ENCODE data around the gene SLC25A48.

Gene SLC25A48

DNA sequence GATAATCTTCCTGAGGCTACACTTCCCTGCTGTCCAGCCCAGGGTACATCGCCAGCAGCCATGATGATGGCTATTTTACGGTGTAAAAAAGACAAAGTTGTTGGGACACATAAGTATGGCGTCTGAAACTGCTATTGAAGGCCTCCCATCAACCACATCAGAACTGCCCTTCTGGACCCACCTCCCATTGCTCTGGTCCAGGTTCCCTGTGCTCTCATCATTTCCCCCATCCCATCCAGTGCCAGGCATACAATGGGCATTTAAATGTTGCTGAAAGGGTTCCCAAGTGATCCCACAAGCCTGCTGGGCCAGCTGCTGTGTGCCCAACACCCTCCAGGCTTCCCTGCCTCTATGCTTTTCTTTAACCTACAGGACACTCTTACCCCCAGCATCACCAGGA, 50.6 kb downstream of the SLC25A48 start:
- DNase-seq, result no peak

DNA sequence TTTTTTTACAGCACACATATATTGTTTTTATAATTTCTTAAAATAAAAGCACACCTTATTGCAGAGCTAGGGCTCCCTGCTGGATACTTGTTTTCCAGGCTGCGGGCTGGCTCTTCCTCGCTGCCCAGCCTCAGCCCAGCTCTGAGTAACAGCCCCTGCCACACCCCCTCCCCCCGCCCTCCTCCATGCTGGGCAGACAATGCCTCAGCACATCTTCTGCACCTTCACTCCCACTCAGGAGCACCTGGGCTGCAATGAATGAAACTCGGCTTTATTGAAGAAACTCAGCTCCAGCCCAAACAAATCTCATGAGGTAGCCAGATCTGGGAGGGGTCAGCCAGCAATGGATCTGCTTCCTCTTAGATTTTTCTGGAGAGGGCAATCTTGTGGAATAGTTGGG, 51.7 kb downstream of the SLC25A48 start:
- DNase-seq, result no peak

DNA sequence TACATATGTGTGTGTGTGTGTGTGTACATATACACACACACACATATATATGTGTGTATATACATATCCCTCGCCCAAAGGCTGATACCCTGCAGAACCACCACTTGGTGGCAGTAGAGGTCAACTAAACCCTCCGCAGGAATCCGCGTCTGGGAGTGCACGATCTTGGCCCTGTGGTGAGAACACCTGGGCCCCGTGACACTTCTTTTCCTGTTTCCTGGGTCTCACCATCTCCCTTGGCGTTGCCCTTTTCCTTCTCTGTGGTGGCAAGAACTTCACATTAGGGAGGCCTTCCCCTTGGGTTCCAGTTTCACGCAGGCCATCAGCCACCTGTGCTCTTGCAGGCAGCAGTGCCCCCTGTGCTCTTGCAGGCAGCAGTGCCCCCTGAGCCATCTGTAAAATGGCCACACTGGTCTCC, 53.0 kb downstream of the SLC25A48 start:
- DNase-seq, result peak; percentile 80

DNA sequence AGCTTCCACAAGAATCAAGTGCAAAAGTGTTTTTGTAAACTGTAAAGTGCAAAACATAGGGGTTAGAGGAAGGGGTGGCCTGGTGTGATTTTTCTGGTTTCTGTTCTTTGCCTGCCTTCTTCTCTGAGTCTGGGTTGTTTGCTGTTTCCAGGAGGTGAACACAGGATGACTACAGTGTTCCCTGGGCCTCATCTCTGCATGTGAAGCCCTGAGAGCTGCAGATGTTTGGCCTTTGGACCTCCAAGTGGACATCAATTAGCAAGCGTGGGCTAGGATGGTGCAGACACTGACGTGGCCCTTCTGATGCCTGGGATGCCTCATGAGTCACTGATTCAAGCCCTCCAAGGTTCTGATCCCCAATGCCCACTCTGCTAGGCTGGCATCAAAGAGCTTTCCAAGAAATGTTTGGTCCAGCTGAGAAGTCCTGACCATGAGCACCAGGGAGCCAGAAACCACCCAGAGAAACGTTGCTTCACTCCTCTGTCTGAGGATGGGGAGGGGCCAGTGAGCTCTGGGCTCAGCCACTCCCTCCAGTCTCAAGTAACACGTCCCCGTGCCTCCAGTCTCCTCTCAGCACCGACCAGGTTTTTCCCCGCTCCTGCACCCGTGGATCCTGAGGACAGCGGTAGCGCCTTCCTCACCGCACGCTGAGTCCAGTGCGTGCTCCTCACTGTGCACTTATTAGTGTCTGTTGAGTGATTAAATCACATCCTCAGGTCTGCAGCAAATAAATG, 53.6 kb downstream of the SLC25A48 start:
- no peak for DNase-seq

DNA sequence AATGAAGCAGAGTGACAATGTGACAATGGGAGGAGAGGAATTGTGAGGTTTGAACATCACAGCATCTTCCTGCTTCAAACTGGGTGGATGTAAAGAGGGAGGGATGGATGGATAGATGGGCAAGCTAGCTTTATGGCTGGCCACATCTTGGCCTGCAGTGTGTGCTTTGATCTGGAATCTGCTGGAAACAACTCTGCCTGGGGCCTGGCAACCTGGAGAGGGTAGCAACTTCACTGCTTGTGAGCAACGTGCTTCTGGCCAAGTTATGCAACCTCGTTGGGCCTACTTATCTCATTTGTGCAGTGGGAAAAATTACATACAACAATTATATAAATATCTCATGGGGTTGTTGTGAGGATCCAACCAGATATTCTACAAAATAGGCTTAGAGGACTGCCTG, 55.8 kb downstream of the SLC25A48 start:
- peak; percentile 3 for DNase-seq

DNA sequence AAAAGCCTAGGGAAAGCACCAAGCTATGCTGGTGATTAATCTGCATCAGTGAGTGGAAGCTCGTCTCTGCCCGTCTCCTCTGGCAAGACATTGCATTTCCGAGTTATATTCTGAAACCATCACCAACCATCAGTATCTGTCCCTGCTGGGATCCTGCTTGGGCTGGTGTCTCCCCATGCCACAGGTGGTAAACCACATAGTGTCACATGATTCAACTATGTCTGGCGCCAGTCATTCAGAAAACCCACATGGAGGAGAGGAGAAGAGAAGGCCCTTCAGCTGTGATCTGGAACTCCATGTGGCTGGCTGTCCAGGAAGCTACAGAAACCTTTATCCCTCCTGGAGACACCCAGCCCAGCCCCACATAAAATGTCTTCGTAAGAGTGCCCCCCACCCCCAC, 56.4 kb downstream of the SLC25A48 start:
- peak; percentile 8 for DNase-seq

DNA sequence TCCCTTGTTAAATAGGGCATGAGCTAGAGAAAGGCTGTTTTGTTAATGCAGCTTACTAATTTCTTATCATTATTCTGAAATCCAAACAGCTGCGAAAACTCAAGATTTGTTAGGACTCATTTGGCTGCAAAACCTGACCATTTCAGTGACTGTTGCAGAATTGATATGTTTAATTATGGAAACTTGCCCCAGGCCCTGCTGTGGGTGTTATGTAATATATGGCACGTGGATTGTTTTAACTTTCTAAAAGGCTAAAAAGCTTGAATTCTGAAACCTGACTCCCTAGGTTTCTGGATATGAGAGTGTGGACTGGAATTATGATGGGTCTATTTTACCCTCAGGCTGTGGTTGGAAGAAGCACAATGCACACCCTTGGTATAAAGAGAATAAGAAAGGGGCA, 56.8 kb downstream of the SLC25A48 start:
- no peak for DNase-seq

DNA sequence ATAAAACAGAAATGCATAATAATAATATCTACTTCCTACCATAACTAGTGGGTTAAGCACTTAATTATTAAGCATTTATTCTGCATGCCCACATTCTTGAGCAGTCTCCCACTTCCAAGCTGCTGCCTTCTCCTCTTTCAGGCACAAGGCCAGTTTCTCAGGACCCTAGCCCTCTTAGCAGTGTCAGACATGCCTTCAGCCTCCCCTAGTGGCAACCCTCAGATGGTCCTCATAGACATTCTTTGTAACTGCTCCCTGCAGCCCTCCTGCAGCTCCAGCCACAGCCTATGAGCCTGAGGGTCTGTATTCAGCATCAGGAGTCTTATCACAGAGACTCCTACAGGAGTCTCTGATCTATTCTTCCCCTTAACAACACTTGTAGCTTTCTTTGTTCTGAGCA, 57.3 kb downstream of the SLC25A48 start:
- peak; percentile 14 for DNase-seq

DNA sequence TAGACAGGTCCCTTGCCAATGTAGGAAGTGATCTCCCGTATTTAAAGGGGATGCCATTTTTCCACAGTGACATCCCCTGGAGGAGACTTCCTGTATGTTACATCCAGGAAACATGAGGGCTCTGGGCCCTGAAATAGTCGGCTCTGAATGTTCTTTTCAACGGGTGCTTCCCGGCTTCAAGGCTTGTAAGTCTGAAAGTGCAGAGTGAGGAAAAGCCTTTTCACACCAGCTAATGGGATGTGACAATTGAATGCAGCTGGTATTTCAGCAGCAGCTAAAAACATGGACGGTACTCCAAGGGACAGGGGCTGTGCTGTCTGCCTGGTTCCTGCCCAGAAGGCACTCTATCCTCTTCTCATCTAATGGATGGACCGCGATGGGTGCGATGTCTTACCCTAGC, 59.8 kb downstream of the SLC25A48 start:
- DNase-seq, result no peak

DNA sequence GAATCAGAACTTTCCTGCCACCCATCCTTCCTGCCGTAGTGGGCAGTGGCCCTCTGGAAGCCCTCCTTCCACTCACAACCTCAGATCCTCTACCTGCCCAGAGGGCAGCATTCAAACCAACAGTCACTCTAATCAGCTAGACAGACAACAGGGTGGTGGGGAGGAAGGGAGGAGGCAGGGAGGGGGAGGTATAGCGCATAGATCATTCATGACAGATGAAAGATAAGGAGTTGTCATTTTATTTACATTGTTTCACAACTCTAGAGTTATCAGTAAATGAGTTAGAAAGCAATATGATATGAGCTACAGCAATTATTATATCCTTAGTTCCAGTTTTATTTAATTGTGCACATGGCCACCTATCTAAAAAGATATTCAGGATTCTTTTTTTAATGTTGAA, 60.3 kb downstream of the SLC25A48 start:
- peak; percentile 33 for DNase-seq

DNA sequence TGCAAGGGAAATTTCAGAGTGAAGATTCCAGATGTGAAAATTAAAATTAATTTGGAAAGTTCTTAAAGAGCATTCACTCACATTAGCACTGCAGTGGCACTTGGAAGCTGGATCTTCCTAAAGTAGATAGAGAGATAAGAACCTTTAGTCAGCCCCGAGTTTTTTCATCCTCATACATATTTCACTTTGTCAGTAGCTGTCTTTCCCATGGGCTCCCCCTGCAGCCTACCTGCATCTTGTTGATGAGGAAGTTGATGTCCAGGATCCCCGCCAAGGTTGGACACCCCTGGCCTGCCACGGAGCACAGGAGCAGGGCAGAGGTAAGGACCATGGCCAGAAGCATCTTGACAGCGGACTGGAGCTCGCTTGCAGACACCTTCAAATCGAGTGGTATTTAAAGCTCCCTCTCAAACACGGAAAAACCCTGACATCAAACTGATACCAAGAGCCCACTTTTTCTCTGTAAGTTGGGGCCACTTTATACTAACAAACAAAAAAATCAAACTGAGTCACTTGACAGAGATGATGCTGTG, 61.1 kb downstream of the SLC25A48 start, which contains the start of gene IL9:
Gene IL9, minus strand, starts transcription at position 368 of the 533 bp plus-strand sequence. Its CDS starts 25 bp downstream, at position 343.
- DNase-seq, result no peak

DNA sequence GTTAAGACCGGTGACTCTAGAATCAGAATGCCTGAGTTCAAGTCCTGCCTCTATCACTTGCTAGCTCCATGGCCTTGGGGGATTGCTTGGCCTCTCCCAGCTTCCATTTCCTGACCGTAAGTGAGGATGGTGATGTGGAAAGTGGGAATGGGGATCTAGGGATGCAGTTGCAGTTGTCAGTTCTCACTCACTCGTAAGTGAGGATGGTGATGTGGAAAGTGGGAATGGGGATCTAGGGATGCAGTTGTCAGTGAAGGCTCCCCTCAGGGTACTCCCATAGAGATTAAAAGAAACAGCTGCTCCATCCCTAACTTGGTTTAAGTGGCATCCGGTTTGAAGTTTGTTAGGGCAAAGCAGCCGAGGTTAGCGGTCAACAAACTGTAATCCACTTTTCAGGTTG, 64.2 kb downstream of the SLC25A48 start:
- no peak for DNase-seq

DNA sequence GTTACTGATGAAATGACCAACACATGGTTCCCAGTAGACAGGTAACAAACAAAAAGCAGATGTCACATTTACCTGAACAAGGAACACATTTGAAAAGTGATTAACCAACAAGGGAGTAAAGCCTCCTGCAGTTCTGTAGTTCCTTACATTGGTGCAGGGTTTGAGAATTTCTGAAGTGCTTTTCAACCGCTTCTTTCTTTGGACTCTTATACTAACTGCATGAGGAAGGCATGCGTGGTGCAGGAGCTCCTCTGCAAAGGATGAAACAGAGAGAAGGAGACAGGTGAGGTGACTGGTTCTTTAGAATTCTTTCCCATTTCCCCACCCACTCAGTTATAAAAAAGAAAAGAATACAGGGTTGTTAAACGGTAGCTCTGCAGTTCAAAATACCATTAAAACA, 65.8 kb downstream of the SLC25A48 start:
- no peak for DNase-seq

DNA sequence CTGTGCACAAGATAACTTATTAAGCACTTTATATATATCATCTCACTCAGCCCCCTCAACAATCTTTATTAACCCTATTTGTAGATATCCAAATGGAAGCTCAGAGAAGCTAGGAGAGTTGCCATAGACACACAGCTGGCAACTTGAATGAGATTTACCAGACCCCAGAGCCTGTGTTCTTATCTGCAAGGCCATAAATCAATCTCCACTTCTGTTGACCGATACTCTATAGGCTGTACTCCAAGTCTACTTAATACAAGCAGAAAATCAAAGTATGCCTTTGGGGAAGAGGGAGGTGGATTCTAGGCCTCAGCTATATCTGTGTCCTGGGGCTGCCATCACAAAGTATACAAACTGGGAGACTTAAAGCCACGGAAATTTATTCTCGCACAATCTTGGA, 67.2 kb downstream of the SLC25A48 start:
- DNase-seq, result no peak

DNA sequence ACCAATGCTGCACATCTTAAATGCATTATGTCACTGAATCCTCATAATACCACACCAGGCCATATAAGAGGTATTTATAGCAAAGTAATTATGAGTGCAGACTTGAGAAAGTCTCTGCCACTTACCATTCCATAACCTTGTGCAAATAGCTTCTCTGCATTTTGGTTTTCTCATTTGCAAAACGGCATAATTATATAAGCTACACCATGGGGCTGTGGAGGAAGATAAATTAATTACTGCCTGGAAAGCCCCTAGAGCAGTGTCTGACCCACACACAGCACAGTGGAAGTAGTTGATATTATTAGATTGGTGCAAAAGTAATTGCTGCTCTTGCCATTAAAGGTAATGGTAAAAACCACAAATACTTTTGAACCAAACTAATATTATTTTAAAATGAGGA, 70.7 kb downstream of the SLC25A48 start:
- no peak for DNase-seq

DNA sequence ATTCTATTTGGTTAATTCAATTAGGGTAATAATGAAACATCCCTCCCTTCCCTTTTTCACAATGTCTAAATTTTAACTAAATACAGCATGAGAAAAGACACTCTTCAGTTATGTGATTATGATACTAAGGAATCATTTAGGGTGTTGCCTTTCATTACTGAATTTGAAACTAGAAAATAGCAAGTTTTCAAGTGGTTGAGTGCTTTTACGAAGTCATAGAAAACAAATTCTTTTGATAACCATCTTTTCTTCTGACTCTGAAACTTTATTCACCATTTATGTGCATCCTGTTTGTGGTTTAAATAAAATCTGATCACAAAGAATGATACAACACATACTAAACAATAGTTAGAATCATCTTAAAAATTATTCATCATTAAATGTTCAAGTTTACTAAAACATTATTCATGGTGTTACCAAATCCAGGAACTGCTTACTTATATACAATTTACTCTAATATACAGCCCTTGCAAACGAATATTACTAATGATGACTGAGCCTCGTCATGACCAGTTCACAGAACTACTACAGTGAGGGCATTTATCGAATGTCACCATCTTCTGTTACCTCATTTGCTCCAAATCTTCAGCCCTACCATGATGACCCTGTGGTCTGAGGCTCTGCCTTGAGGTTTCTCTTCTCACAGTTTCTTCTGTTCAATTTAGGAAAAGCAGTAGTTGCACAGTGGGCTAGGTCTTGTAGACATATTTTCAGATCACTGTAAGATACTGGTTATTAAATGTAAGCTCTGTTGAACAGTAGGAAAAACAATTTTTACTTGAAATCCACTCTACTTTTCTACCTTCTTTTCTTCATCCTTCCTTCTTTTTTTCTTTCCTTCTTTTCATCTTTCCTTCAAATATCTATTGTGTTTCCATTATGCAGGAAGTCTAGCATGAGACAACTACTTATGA, 79.5 kb downstream of the SLC25A48 start:
- DNase-seq, result peak; percentile 9

DNA sequence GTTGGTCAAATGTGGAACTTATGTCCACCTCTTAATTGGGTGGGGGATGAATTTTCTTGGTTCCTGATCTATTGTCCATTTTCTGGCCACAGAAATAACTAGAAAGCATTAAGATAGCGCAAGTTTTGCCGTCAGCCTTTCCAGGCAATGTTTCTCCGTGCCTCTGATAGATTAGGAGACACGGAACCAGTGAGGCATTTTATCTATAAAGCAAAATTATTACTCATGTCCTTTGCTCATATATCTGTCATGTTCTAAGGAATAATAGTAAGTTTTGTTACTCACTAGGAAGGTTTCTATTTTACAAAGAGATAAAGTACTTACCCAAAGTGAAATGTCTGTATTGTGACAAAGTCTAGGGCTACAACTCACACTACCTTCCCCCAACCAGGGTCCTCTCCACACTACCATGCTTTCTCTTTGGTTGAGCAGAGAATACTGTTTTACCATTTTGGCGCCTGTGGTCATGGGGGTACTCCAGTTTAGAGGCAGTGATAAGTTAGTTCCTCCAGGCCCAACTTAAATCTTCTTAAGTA, 81.1 kb downstream of the SLC25A48 start:
- no peak for DNase-seq

DNA sequence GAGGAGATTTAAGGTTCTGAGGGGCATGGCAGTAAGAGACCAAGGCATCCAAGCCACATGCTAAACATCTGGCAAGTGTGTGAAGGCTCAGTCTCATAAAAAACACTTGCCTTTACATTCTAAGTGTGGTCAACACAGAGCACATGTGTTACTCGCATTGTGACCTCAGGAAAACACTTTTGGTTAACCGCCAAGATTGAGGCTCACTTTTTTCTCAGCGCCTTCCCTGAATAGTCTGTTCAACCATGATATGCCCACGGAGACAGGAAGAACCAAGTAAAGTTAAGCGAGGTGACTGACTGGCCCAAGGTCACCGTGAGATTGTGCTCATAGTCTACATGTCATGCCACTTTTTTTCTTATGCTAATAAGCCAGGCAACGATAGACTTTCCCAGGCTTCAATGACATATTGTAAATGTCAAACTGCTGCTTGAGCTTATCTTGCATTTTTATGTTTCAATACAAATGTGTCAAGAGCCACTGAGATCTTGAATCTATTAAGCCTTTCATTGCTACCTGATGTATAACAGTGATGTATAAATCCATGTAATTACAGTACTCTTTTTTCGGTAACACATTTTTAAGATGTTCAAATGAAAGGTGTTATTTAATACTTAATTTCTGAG, 82.3 kb downstream of the SLC25A48 start:
- peak; percentile 32 for DNase-seq

DNA sequence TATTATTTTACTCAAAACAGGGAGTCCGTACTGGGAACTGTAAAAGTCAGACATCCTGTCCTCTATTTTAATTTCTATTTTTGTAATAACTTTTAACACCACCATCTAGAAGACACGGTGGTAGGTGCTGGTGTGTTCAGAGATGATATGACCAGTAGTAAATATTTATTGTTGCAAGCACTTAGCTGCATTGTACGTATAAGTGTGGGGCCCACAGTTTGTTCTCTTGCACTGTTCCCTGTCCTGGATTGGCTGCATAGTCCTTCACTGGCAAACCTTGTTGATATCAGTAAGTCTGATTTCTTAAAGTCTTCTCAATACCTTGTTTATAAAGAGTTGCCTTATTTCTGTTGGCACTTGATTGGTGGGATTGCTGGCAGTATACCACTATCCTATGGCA, 85.7 kb downstream of the SLC25A48 start:
- DNase-seq, result no peak

DNA sequence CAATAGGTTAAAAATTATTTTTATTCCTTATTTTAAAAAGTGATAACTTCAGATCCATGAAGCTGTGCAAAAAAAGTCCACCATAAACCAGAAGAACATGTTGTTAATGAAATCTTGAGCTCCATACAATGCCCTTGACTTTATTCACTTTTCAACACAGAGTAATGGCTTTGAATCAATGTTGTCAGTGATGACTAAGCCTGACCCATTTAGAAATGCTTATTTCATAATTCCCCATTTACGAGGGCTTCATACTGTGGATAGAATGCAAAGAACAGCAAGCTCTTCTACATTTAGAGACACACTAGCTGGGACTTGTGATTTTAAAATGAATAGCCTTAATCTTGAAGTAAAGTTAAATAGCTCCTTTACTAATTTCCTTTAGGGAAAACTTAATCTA, 86.9 kb downstream of the SLC25A48 start:
- no peak for DNase-seq

DNA sequence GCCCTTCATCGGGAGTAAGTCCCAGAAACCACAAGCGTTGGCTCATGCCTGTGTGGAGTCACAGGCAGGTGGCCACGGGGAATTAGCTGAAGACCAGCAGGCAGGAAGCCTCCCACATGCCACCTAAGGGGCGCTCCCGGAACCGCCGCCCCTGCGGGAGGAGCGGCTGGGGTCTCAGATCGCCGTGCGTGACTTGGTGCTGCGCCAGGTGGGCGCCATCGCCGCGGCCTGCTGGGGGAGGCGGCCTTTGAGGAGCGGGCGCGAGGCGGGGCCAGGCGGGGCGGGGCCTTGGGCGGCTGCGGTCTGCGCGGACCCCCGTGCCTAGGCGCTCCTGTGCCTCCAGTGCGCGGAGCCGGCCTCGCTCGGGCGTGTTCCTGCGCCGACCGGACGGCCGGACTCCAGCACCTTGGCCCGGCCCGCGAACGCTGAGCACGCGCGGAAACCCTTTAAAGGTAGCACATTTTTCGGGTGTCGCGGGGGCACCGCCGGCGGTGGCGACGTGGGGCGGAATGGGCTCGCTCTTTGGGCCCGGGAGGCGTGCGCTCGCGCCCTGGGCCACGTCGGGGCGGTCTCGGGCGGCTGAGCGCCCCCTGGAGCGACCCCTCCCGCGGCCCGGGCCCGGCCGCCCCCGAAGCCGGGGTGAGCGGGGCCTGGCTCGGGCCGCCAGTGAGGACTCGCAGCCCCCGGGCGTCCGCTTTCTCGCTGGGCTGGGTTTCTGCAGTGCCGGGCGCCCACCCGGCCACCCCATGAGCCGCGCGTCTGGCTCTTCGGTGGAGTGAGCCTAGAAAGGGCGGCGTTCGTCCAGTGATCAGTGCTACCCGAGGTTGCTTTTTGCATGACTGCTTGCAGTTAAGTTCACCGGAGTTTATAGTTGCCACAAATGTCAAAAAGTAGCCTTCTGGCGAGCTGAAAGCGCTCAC, 95.8 kb downstream of the SLC25A48 start:
- no peak for DNase-seq

DNA sequence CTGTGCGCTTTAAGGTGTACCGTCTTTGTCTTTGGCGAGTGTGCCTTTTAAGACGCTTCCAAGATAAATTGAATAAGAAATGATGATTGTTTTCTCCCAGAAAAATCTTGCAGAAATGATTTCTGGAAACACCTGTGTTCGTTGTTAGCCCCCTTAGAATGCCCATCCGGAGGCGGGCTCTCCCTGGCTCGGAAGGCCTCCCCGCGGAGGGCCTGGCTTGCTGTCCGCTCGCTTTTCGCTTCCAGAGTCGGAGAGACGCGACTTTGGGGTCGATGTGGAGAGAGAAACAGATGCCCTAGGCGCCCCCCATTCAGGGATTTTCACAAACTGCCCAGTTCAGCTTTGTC, 96.5 kb downstream of the SLC25A48 start:
- no peak for DNase-seq

Measured in OCI-M1 (cell line).